GM18526 (cell line): ENCODE data around the gene LINC00632.

Experiments used
- POLR2A ChIP-seq: IDR thresholded peaks from 3 replicates; pipeline ENCODE4 v1.6.1; 2011; ENCODE audit not compliant: insufficient read length; ENCODE audit errors: extremely low read depth

LINC00632 gene

DNA sequence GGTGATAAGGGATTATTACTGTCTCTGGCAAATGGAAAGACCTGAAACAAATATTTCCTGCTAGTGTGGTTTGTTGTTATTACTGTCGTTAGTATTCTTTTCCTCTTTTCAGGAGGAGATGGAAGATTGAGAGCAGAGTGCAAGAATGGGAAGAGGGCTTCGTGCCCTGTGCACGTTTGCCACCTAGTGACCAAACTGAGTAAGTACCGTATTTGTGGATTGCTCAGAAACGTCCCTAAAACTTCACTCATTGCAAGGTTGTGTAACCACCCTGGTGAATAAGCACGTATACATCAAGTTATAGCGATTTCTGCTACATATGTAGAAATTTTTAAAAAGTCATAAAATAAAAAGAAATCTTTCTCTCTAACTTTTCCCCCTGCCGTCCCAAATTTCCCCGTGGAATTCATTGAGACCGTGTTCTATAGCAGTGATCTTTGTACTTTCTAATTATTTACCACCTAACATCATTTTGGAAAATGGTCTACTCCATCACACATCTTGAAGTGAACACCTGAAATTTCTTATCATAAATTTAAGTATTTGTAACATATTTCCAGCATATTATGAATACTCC, 24.3 kb downstream of the LINC00632 start:
- no peak for TF ChIP-seq POLR2A

DNA sequence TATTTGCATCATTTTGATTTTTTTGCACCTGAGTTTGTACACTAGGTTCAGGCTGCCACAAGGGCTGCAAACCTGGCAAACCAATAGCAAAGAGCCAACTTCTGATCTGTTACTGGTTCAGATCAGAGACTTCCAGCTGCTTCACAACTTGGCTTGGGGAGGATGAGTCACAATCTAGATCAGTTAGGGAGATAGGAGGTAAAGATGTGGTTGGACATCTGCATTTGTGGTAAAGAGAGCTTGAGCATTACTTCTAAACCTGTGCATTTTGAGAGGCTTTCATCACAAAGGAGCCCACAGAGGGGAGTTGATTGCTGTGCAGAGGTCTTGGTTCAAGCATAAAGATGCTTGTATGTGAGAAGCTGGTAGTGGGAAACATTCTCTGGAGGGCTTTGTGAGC, 34.5 kb downstream of the LINC00632 start:
- TF ChIP-seq POLR2A: no peak

DNA sequence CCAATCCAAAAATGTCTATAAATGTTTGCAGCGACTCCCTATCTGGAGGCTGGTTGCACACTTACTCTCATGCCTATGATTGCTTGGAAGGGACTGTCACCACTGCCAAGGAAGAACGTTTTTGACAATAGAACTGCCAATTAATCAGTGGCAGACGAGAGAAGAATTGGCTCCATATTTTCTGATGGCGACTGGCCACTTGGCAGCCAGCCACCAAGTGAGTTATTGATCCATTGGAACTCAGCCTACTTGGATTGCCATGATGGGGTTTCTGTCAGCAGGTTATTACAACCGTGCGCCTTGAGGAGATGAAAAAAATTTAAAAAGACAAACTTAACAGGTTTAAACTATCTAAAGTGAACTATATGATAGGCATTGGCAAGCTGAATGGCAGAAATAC, 47.4 kb downstream of the LINC00632 start:
- no peak for TF ChIP-seq POLR2A

DNA sequence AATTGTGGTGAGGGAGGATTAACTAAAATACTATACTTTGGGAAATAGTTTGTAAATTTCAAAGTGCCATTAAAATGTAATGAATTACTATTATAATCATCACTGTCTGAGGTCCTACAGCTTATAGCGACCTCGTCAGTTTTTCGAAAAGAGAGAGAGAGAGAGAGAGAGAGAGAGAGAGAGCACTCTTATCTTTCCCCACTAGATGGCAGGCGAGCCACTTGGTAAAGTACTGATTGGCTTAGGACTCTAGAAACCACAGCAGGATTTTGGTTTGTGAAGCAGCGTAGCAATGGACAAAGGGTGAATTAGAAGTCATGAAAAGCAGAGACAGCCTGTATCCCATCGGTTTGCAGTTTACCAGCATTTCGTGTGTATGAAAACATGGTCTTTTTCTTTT, 52.5 kb downstream of the LINC00632 start:
- TF ChIP-seq POLR2A: no peak

DNA sequence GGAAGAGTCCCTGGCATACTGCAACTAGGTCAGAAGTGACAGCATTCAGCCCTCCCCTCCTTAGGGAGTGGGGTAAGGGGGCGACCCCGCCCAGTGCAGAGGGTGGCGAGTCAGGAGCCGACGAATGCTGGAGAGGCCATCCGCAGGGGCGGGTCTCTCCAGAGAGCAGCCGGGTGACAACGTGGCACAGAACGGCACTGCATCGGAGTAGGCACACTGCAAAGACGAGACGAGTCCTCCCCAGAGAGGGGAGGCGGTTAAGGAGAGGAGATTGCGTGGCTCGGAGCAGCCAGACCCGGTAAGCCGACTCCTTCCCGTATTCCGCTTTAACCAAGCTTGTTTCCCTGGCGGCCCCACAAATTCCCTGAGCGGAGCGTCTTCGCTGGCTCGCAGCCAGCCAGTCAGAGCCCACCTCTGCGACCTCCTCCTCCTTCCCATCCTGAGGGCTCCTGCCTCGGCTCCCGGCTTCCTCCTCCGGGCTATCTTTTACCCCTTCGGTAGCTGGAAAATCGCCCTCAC, 54.9 kb downstream of the LINC00632 start:
- no peak for TF ChIP-seq POLR2A

DNA sequence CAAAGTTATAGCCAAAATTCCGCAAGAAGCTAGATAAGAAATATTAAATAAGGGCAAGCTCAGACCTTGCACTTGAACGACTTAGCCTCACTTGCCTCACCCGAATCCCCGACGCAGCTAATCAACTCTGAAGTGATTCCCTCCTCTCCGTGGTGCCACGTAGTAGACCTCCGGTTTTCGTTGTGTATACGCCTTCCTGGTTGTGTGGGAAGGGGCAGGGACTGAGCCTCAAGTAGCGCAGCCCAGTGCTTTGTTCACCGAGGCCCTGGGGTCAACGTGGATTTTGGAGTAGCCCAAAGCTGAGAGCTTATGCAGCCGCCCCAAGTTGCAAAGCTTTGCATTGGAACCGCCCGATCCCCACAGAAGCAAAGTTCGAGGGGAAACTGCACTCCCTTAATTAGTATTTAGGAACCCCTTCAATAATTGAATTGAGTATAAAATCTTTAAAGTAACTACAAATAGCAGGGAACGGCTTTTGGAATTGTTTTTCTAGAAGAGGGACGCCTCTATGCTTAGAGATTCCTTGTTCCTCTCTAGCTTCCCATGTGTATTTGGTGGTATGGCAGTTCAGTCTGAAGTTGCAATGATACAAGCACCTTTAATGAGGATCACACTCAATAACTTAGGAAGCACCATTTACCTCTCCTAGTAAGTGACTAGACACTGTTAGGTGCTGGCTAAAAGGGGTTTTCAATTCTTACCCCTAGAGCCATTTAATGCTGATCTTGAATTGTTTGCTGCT, 55.7 kb downstream of the LINC00632 start:
- TF ChIP-seq POLR2A: no peak

DNA sequence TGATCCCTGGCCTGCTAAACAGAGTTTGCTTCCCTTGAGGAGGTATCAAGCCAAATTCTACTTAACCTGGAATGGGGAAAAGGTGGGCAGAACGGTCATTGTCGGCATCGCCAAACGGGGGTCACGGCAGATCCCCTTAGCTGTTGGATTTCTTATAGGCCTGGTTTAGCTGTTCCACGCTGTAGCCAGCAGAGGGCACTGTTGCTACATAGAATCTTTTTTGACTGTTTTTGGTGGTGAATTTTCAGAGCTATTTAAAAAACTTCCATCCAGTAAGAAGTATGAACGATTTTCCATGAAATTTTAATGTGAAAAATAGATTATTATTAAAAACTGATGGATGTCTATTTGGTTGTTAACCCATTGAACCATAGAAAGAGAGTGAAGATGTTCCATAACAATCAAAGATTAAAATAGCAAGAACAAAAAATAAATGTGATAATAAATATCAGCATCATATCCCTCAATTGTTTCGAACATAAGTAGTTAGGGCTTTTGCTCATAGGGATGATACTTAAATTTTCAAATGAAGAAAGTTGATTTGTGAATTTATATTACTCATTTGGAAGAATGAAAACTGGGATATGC, 56.6 kb downstream of the LINC00632 start:
- no peak for TF ChIP-seq POLR2A

DNA sequence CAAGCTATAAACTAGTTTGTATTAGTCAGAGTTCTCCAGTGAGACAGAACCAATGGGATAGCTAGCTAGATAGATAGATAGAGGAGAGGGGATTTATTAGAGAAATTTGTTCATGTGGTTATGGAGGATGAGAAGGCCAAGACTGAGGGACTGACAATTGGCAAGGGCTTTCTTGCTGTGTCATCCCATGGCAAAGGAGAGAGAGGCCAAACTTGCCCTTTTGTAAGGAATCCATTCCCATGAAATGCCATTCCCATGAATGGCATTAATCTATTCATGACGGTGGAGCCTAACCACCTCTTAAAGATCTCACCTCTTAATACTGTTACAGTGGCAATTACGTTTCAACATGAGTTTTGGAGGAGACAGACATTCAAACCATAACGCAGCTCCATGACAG, 58.1 kb downstream of the LINC00632 start:
- TF ChIP-seq POLR2A: no peak

DNA sequence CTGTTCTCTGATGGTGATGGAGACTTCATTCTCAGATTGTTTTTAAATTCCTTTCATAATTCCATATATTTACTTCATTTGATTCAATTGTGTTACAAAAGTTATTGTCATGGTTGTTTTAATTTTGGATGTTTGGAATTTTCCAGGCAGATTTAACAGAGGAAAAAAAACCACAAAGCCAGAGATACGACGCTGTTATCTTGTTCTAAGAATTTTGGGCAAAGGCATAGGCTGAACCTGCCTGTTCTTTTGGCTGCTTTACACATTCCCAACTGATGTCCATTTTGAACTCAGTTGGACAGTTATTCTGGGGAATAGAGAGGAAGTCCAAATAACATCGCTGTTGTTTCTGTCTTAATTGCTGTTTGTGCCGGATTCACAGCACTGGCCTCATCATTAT, 65.7 kb downstream of the LINC00632 start:
- no peak for TF ChIP-seq POLR2A

DNA sequence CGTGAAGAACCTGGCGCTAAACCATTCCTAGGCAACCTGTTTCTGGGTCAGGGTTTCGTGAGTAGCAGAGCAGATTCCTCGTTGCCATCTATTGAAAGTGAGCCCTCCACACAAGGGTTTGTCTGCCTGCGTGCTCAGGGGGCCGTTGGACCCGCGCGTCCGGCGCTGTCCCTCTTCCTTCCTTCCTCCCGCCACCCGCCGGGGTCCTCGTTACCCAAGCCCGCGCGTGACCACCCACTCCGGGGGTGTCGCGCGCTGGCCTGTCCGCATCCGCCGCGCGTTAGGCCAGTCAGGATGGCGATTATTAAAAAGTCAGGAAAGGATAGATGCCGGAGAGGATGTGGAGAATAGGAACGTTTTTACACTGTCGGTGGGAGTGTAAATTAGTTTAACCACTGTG, 66.8 kb downstream of the LINC00632 start:
- TF ChIP-seq POLR2A: no peak

DNA sequence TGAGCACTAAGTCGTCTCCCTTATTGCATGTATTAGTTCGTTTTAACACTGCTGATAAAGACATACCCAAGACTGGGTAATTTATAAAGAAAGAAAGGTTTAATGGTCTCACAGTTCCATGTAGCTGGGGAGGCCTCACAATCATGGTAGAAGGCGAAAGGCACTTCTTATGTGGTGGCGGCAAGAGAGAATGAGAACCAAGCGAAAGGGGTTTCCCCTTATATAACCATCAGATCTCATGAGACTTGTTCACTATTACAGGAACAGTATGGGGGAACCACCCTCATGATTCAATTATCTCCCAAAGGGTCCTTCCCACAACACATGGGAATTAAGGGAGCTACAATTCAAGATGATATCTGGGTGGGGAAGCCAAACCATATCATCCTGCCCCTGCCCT, 85.1 kb downstream of the LINC00632 start:
- no peak for TF ChIP-seq POLR2A

DNA sequence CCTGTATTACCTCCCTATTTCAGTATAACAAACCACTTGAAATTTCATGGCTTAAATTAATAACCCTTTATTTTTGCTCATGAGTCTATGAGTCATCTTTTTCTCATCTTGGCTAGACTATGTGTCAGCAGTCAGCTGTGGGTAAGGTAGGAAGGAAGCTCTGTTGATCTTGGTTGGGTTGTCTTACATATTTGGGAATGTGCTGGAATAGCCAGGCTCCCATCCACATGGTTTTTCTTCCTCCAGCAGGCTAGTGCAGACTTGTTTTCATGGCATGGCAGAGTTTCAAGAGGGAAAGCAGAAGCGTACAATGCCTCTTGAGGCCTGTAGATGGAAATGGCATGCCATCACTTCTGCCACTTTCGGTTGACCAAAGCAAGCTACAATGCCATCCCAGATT, 89.7 kb downstream of the LINC00632 start:
- TF ChIP-seq POLR2A: no peak

DNA sequence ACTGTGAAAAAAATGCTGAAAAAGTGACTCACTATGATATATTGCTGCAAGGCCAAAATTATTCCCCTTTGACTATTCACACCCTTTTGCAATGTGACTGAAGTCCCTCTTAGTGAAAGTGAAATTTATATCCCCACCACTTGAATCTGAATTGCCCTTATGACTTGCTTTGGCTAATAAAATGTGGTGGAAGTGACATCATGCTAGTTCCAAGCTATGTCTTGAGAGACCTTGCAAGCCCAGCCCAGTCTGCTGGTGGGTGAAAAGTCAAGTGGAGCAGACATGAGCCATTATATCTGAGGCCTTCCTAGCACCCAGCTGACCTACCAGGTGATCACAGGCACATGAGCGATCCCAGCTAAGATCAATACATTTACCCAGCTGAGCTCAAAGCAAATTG, 94.7 kb downstream of the LINC00632 start:
- no peak for TF ChIP-seq POLR2A

DNA sequence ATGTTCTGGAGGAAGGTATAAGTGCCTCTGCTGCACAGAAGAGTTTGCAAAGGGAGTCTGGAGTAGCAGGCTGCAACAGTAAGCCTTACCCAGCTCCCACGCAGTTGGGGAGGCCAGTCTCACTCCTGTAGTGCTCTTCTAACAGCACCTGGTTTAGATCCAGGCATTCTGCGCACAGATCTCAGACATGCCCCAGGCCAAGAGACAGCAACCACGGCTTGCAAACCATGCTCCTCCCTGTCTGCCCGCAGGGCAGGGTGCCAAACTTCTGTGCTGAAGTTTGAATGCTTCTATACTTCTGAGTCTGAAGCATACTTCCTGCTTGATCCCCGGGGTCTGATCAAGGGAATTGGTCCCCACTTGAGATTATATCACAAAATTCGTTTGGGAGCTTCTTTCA, 106.3 kb downstream of the LINC00632 start:
- TF ChIP-seq POLR2A: no peak

DNA sequence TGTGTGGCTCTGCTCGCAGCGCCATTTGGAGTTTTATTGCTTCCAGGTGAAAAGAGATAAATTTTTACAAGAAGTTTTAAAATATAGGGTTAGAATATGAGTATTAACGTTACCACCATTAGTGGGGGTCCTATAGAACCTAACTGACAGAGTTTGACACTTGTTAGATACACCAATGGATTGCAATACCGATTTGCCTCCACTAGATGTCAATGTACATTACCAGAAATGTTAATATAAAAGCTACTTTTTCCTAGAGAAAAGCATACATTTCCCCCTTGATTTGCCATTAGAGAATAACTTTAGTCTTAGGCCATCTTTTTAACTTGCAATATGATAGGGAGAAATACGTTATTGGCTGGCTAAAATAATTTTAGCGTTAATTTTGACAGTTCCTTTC, 108.4 kb downstream of the LINC00632 start:
- no peak for TF ChIP-seq POLR2A

DNA sequence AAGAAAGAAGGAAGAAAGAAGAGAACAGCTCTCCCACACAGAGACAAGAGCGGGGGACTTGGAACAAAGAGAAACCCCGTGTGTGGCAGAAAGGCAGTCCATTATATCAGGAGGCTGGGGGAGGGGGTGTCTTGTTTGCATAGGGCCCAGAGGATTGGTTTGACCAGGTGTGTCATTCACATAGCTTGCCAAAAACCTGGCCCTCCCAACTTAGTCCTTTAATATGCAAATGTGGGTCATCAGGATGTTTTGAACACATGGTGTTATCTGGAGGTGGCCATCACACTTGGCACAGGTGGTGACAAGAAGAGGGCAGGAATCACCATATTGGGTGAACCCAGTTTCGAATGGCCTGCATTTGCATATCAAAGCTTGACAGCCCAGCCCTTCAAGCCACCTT, 111.7 kb downstream of the LINC00632 start:
- TF ChIP-seq POLR2A: no peak
